ENCODE data around the gene TACC2.

The TACC2 gene

GRCh38 chr10:122054048-122055025 is 65.4 kb downstream of the TACC2 start:
- no peaks in the 10 kb centered on the region for H3K36me3 ChIP-seq (ENCODE audit: control insufficient read depth, insufficient read depth, low read length)
- TF ChIP-seq CTCF (IDR thresholded peaks at IDR 0.05; ENCODE audit: insufficient read depth, low read length, poor library complexity, severe bottlenecking) = peak; percentile 28
- DNase-seq (ENCODE audit: extremely low read depth, insufficient read length) = no peak

GRCh38 chr10:122055252-122055651 is 66.3 kb downstream of the TACC2 start:
- no peaks in the 10 kb centered on the region for H3K27me3 ChIP-seq (replicated peaks; ENCODE audit: control insufficient read depth, insufficient read depth, low read length)
- no peak for TF ChIP-seq CTCF (IDR thresholded peaks at IDR 0.05; ENCODE audit: insufficient read depth, low read length, poor library complexity, severe bottlenecking)
- DNase-seq (ENCODE audit: extremely low read depth, insufficient read length) = no peak
- H3K4me3 ChIP-seq (replicated peaks; ENCODE audit: low read depth, low read length) = no peak overlapping the region
- H3K36me3 ChIP-seq (ENCODE audit: control insufficient read depth, insufficient read depth, low read length) = no peaks in the 10 kb centered on the region

More at GRCh38 chr10:122054048-122055025, 65.4 kb downstream of the TACC2 start:
- no peaks in the 10 kb centered on the region for H3K27me3 ChIP-seq (replicated peaks; ENCODE audit: control insufficient read depth, insufficient read depth, low read length)
- H3K4me3 ChIP-seq (replicated peaks; ENCODE audit: low read depth, low read length) = no peak overlapping the region

GRCh38 chr10:122056431-122057094 is 67.6 kb downstream of the TACC2 start:
- Histone ChIP-seq H3K36me3 (ENCODE audit: control insufficient read depth, insufficient read depth, low read length) (no peaks in the 10 kb centered on the region), H3K27me3 (replicated peaks; ENCODE audit: control insufficient read depth, insufficient read depth, low read length) (no peaks in the 10 kb centered on the region), H3K4me3 (replicated peaks; ENCODE audit: low read depth, low read length) (no peak overlapping the region)
- DNase-seq (ENCODE audit: extremely low read depth, insufficient read length) = no peak
- TF ChIP-seq CTCF (IDR thresholded peaks at IDR 0.05; ENCODE audit: insufficient read depth, low read length, poor library complexity, severe bottlenecking) = no peak

DNA sequence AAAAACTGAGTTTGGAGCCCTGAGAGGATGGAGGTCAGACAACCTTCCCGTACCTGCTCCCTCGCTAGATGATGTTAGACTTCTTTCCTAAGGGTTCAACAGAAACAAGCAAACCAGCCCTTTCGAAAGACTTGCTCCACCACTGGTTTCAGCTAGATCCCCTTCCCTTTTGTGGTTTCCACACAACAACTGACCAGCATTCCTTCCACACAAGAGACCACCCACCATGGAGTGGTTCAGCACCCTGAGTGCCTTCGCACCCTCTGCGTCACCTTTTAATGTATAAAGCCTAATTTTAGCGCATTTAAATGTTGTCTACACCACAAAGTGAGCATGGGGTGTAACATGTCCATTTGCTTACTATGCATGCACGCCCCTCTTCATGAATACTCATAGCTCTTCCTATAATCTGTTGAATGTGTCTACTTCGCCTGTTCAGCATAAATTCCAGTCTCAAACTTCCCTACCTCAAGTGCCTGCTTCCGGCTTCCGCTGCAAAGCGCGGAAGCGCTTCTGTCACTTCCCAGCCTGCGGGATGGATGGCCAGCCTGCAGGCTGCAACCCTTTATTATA is 69.0 kb downstream of the TACC2 start:
- DNase-seq (ENCODE audit: extremely low read depth, insufficient read length) = no peak
- no peaks in the 10 kb centered on the region for H3K27me3 ChIP-seq (replicated peaks; ENCODE audit: control insufficient read depth, insufficient read depth, low read length)
- no peaks in the 10 kb centered on the region for H3K36me3 ChIP-seq (ENCODE audit: control insufficient read depth, insufficient read depth, low read length)
- H3K4me3 ChIP-seq (replicated peaks; ENCODE audit: low read depth, low read length) = no peak overlapping the region
- no peak for TF ChIP-seq CTCF (IDR thresholded peaks at IDR 0.05; ENCODE audit: insufficient read depth, low read length, poor library complexity, severe bottlenecking)

- H3K36me3 ChIP-seq (ENCODE audit: control insufficient read depth, insufficient read depth, low read length) = no peaks in the 10 kb centered on the region
- TF ChIP-seq CTCF (IDR thresholded peaks at IDR 0.05; ENCODE audit: insufficient read depth, low read length, poor library complexity, severe bottlenecking) = no peak
- H3K4me3 ChIP-seq (replicated peaks; ENCODE audit: low read depth, low read length) = no peak overlapping the region
- DNase-seq (ENCODE audit: extremely low read depth, insufficient read length) = no peak
- H3K27me3 ChIP-seq (replicated peaks; ENCODE audit: control insufficient read depth, insufficient read depth, low read length) = no peaks in the 10 kb centered on the region
Measured at GRCh38 chr10:122060250-122060649, 71.3 kb downstream of the TACC2 start.
